Activated CD8-positive, alpha-beta T cell treated with anti-CD3 and anti-CD28 coated beads for 36 hours (primary cell): ENCODE measurements around the gene URI1. TPM values are rescaled to one million over a fixed set of nuclear protein-coding genes. Genes with fewer than 3 reads are reported as not detected.

Source experiments
- ATAC-seq: fragments of 200-7000 bp; cut with Tn5 transposase; one replicate; pipeline ENCODE4 v1.10.0; 2021; ENCODE audit warnings: mild to moderate bottlenecking, moderate library complexity
- CTCF ChIA-PET: fragments of 350-600 bp; sonication (Branson Sonifier 250); formaldehyde crosslinking; loops from one replicate; lab custom pipeline; 2021; ENCODE audit warnings: antibody characterized with exemption; lab: Charles Lee
- POLR2A ChIA-PET: fragments of 350-600 bp; sonication (Branson Sonifier 250); formaldehyde crosslinking; loops from one replicate; lab custom pipeline; 2021; ENCODE audit warnings: antibody characterized with exemption; lab: Charles Lee
- DNase-seq: peaks from one replicate; pipeline ENCODE4 v3.0.0-alpha.2; 2020
- H3K27ac Mint-ChIP-seq: one replicate; pipeline ENCODE4 v1.8.0; 2021; ENCODE audit warnings: mild to moderate bottlenecking, mixed read lengths
- H3K27me3 Mint-ChIP-seq: one replicate; pipeline ENCODE4 v1.8.0; 2021; ENCODE audit warnings: mixed read lengths
- H3K36me3 Mint-ChIP-seq: one replicate; pipeline ENCODE4 v1.8.0; 2021; ENCODE audit warnings: low read depth, mixed read lengths
- H3K4me1 Mint-ChIP-seq: one replicate; pipeline ENCODE4 v1.8.0; 2021; ENCODE audit warnings: low read depth, mixed read lengths
- H3K4me3 Mint-ChIP-seq: one replicate; pipeline ENCODE4 v1.8.0; 2021; ENCODE audit warnings: mild to moderate bottlenecking, moderate library complexity, mixed read lengths
- H3K9me3 Mint-ChIP-seq: one replicate; pipeline ENCODE4 v1.8.0; 2021; ENCODE audit warnings: mixed read lengths
- CTCF ChIP-seq: fragments of 200-600 bp; IDR thresholded peaks from one replicate; pipeline ENCODE4 v1.8.0; 2022; ENCODE audit warnings: antibody characterized with exemption, mild to moderate bottlenecking
- intact Hi-C: fragments of 100-400 bp; cut with micrococcal nuclease; formaldehyde crosslinking; loops from one replicate; pipeline ENCODE4 v1.10.0; 2022
- total RNA-seq, 2 experiments: library from RNA; stranded (reverse); gene quantifications; one replicate each; pipeline ENCODE4 v1.2.3, GENCODE V29; 2021

Gene URI1
- total RNA-seq, 2 experiments from 2014 or later = 65.5 to 71.1 TPM

GRCh38 chr19:29927944-29928625 is 14.0 kb upstream of the URI1 start:
- no peak overlapping the region for H3K4me3 Mint-ChIP-seq
- no peak for TF ChIP-seq CTCF
- CTCF ChIA-PET = interaction anchor here (1.2 kb wide), 1 partner anchor 56 kb away, joined by 4 read pairs; no protein-coding TSS in a partner anchor
- H3K4me1 Mint-ChIP-seq = peaks cover 7% of the 10 kb centered on the region
- H3K9me3 Mint-ChIP-seq = peaks cover 1% of the 10 kb centered on the region
- POLR2A ChIA-PET = no interaction called here
- DNase-seq (no peak), ATAC-seq (peak; percentile 49)
- H3K27ac Mint-ChIP-seq = no peak overlapping the region
- H3K27me3 Mint-ChIP-seq = no peaks in the 10 kb centered on the region
- intact Hi-C loops = no loop called here
- H3K36me3 Mint-ChIP-seq = no peaks in the 10 kb centered on the region

GRCh38 chr19:29928831-29929230 is 13.2 kb upstream of the URI1 start:
- intact Hi-C loops = no loop called here
- Mint-ChIP-seq H3K27ac (no peak overlapping the region), H3K4me3 (no peak overlapping the region), H3K4me1 (peaks cover 7% of the 10 kb centered on the region), H3K36me3 (no peaks in the 10 kb centered on the region), H3K27me3 (no peaks in the 10 kb centered on the region), H3K9me3 (peaks cover 1% of the 10 kb centered on the region)
- DNase-seq (no peak), ATAC-seq (no peak)
- POLR2A ChIA-PET = no interaction called here
- no peak for TF ChIP-seq CTCF
- CTCF ChIA-PET = interaction anchor here (1.2 kb wide), 1 partner anchor 56 kb away, joined by 4 read pairs; no protein-coding TSS in a partner anchor

GRCh38 chr19:29934257-29934656 is 7.8 kb upstream of the URI1 start:
- ChIA-PET CTCF (no interaction called here), POLR2A (interaction anchor here (0.5 kb wide), 1 partner anchor 40 kb away, joined by 3 read pairs; no protein-coding TSS in a partner anchor)
- Mint-ChIP-seq H3K27me3 (no peaks in the 10 kb centered on the region), H3K4me3 (no peak overlapping the region), H3K4me1 (no peaks in the 10 kb centered on the region), H3K36me3 (peaks cover 4% of the 10 kb centered on the region), H3K27ac (no peak overlapping the region), H3K9me3 (peaks cover 14% of the 10 kb centered on the region)
- TF ChIP-seq CTCF = no peak
- ATAC-seq (no peak), DNase-seq (no peak)
- intact Hi-C loops = no loop called here

GRCh38 chr19:29934781-29935180 is 7.3 kb upstream of the URI1 start:
- H3K4me3 Mint-ChIP-seq = no peak overlapping the region
- intact Hi-C loops = no loop called here
- no peaks in the 10 kb centered on the region for H3K4me1 Mint-ChIP-seq
- peaks cover 14% of the 10 kb centered on the region for H3K9me3 Mint-ChIP-seq
- CTCF ChIA-PET = no interaction called here
- POLR2A ChIA-PET = interaction anchor here (0.5 kb wide), 1 partner anchor 39 kb away, joined by 3 read pairs; no protein-coding TSS in a partner anchor
- DNase-seq (no peak), ATAC-seq (no peak)
- peaks cover 4% of the 10 kb centered on the region for H3K36me3 Mint-ChIP-seq
- no peak for TF ChIP-seq CTCF
- H3K27me3 Mint-ChIP-seq = no peaks in the 10 kb centered on the region
- no peak overlapping the region for H3K27ac Mint-ChIP-seq

GRCh38 chr19:29936409-29936808 is 5.6 kb upstream of the URI1 start:
- Mint-ChIP-seq H3K36me3 (peaks cover 4% of the 10 kb centered on the region), H3K9me3 (peaks cover 14% of the 10 kb centered on the region), H3K4me1 (peaks cover 6% of the 10 kb centered on the region), H3K27me3 (no peaks in the 10 kb centered on the region), H3K27ac (no peak overlapping the region), H3K4me3 (no peak overlapping the region)
- ChIA-PET CTCF (no interaction called here), POLR2A (no interaction called here)
- ATAC-seq (no peak), DNase-seq (no peak)
- intact Hi-C loops = no loop called here
- no peak for TF ChIP-seq CTCF
